IPS-18a (cell line): ENCODE measurements around the gene UBE4B.
"Not testable (repeated sequence)": the region's sequence is repeated elsewhere in the genome, so short reads cannot be mapped to it uniquely, and the experiment has no call there.

Experiments
- H3K27ac ChIP-seq: one replicate; pipeline ENCODE4 v1.5.1; 2013; ENCODE audit warnings: low read length
- H3K27me3 ChIP-seq: one replicate; pipeline ENCODE4 v1.6.1; 2013; ENCODE audit warnings: mild to moderate bottlenecking, low read length; ENCODE audit not compliant: control insufficient read depth, insufficient read depth
- H3K36me3 ChIP-seq: one replicate; pipeline ENCODE4 v1.6.1; 2013; ENCODE audit warnings: low read depth, low read length; ENCODE audit not compliant: control insufficient read depth
- H3K4me1 ChIP-seq: one replicate; pipeline ENCODE4 v1.6.1; 2013; ENCODE audit warnings: low read depth, low read length; ENCODE audit not compliant: control insufficient read depth
- H3K4me3 ChIP-seq: one replicate; pipeline ENCODE4 v1.5.1; 2013; ENCODE audit warnings: low read length
- H3K9ac ChIP-seq: one replicate; pipeline ENCODE4 v1.6.1; 2013; ENCODE audit warnings: mild to moderate bottlenecking, low read length, moderate library complexity
- H3K9me3 ChIP-seq: one replicate; pipeline ENCODE4 v1.6.1; 2013; ENCODE audit warnings: low read depth, low read length; ENCODE audit not compliant: control insufficient read depth

The UBE4B gene

DNA sequence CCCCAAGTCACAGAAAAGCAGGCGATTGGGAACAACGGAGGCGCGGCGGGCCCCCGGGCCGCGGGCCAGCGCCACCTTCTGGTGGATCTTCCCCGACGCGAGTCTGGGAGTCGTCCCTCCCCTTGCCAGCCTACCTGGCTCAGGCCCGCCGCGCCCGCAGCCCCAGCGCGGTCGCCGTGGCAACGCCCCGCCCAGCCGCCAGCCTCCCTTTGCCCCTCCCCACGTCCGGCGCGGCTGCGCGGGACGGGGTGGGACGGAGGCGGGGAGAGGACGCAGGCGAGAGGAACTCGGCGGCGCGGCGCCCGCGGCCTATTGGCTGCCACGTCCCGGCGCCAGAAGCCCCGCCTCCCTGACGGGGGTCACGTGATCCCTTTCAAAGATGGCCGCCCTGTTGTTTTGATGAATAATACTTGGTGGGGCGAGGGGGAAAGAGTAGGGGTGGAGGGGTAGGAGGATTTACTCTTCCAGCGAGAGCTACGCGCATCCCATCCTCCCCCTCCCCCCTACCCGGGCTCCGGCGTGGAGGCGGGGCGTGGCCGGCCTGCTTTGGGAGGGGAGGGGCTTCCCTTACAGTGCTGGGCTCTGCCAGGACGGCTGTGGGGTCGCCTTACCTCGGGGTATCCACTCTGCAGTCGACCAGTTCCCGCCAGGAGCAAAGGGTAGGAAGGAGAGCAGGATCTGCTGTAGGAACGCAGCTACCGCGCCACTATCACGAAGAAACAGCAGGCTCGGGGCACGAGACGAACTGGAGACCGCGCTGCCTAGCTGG, at the start of gene UBE4B:
Gene UBE4B (plus strand): TSS at position 369 of the 769 bp plus-strand sequence. CDS start 713 bp downstream, outside the sequence.
- Histone ChIP-seq H3K27me3 (no peaks in the 10 kb centered on the region), H3K27ac (peak within 1 kb of the TSS; percentile 96), H3K4me1 (peaks cover 8% of the 10 kb centered on the region), H3K9ac (peak within 1 kb of the TSS; percentile 97), H3K4me3 (peak within 1 kb of the TSS; percentile 100), H3K9me3 (no peaks in the 10 kb centered on the region), H3K36me3 (no peaks in the 10 kb centered on the region)

DNA sequence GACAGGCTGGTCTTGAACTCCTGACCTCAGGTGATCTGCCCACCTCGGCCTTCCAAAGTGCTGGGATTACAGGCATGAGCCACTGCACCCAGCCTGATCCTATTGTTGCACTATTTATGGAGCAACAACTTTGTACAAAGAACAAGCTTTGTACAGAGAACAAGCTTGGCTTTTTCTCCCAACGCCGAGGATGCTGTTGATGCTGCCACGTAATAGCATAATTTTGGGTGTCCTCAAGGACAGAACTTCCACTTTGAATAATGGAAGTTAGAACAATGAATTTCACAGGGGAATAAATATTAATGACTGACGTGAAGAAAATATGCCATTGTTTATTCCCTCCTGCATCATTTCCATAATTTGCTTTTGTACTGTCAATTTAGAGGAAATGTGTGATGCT, 48.5 kb upstream of the UBE4B start:
- H3K9me3 ChIP-seq, result no peaks in the 10 kb centered on the region
- no peaks in the 10 kb centered on the region for H3K27me3 ChIP-seq
- H3K4me3 ChIP-seq, result no peak overlapping the region
- H3K9ac ChIP-seq, result no peak overlapping the region
- H3K4me1 ChIP-seq, result no peaks in the 10 kb centered on the region
- no peak overlapping the region for H3K27ac ChIP-seq
- H3K36me3 ChIP-seq, result no peaks in the 10 kb centered on the region

DNA sequence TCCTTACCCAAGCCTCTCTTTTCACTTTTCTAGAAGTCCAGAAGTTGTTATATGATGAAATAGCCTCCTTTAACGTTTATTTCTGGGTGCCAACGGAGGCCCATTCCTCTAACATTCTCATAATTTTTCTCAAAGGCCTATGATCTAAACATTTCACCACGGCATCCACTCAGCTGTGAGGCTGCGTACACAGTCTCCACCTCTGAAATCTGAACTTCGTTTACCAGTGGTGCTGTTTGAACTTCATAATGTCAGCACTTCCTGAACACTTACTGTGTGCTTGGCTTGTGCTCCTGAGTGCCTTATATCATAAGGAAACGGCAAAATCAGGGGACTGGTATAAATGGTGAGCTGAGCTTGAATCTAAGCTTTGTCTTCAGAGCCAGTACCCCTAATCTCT, 47.8 kb upstream of the UBE4B start:
- Histone ChIP-seq H3K4me3 (no peak overlapping the region), H3K9ac (no peak overlapping the region), H3K36me3 (no peaks in the 10 kb centered on the region), H3K27me3 (no peaks in the 10 kb centered on the region), H3K9me3 (no peaks in the 10 kb centered on the region), H3K4me1 (no peaks in the 10 kb centered on the region), H3K27ac (no peak overlapping the region)

DNA sequence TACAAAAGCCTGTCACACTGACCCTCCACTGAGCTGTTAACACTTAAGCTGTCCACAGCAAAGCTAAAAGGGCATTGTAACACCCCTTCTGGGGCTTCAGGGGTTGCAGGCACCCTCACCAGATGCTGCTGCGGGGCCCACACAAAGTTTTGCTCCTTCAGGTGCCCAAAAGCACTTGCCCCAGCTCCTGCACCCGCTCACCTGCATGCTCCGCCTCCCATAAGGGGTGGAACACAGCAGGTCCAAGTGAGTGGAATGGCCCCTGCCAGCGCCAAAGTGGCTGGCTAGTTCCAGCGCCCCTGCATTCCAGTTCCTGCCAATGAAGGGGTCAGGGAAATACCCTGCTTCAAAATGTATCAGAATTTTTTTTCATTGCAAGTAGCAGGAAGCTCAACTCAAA, 43.0 kb upstream of the UBE4B start:
- Histone ChIP-seq H3K36me3 (no peaks in the 10 kb centered on the region), H3K27me3 (no peaks in the 10 kb centered on the region), H3K9ac (no peak overlapping the region), H3K4me3 (no peak overlapping the region), H3K9me3 (no peaks in the 10 kb centered on the region), H3K27ac (no peak overlapping the region), H3K4me1 (no peaks in the 10 kb centered on the region)

DNA sequence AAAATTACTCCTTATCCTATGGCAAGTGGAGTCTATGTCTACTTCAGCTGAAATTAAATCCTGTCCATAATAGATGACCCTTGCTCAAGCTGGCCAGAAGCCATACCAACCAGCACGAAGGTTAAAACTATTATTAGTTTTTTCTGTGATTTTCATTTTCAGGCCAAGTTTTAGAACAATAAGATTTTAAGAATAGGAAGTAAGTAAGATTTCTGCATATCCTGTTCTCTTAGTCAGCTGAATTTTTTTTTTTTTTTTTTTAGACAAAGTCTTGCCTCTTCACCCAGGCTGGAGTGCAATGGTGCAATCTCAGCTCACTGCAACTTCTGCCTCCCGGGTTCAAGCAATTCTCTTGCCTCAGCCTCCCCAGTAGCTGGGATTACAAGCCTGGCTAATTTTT, 41.8 kb upstream of the UBE4B start:
- Histone ChIP-seq H3K4me3 (no peak overlapping the region), H3K36me3 (no peaks in the 10 kb centered on the region), H3K9ac (no peak overlapping the region), H3K4me1 (no peaks in the 10 kb centered on the region), H3K27ac (no peak overlapping the region), H3K9me3 (no peaks in the 10 kb centered on the region), H3K27me3 (peaks cover 4% of the 10 kb centered on the region)

DNA sequence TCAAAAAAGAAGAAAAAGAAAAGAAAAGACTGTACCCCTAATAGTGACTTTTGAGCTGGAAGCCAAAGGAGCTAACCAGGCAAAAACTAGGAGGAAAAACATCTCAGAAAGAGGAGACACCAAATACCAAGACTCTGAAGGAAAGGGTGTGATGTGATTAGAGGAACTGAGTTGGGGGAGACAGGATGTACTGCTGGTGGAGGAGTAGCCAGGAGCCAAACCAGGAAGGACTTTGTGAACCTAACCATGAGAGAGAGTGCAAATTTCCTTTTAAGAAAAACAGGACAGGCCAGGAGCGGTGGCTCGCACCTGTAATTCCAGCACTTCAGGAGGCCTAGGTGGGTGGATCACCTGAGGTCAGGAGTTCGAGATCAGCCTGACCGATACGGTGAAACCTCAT, 39.8 kb upstream of the UBE4B start:
- H3K4me1 ChIP-seq, result no peaks in the 10 kb centered on the region
- H3K27ac ChIP-seq, result no peak overlapping the region
- H3K36me3 ChIP-seq, result no peaks in the 10 kb centered on the region
- no peak overlapping the region for H3K4me3 ChIP-seq
- H3K9ac ChIP-seq, result no peak overlapping the region
- no peaks in the 10 kb centered on the region for H3K9me3 ChIP-seq
- peaks cover 24% of the 10 kb centered on the region for H3K27me3 ChIP-seq

DNA sequence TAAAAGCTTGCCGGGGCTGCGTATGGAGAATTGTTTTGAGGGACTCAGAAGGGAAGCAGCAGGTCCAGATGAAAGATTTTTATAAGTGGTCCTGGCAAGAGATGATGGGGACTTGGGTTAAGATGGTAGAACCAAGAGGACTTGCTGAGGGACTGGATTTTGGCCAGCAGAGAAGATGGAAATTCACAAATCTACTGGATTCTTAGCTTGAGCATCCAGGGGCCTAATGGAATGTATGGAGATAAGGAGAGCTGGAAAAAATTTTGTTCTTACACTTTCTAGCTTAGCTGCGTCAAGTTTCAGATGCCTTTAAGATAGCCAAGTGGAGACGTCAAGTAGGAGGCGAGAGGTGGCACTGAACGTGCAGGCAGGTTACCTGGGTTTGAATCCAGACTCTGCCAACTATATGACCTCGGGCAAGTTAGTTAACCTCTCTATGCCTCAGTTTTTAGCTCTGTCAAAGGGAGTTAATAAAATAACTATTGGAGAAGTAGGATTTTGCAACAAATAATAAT, 39.1 kb upstream of the UBE4B start:
- Histone ChIP-seq H3K4me3 (no peak overlapping the region), H3K4me1 (no peaks in the 10 kb centered on the region), H3K9me3 (no peaks in the 10 kb centered on the region), H3K27ac (no peak overlapping the region), H3K9ac (no peak overlapping the region), H3K36me3 (no peaks in the 10 kb centered on the region), H3K27me3 (peaks cover 31% of the 10 kb centered on the region)

DNA sequence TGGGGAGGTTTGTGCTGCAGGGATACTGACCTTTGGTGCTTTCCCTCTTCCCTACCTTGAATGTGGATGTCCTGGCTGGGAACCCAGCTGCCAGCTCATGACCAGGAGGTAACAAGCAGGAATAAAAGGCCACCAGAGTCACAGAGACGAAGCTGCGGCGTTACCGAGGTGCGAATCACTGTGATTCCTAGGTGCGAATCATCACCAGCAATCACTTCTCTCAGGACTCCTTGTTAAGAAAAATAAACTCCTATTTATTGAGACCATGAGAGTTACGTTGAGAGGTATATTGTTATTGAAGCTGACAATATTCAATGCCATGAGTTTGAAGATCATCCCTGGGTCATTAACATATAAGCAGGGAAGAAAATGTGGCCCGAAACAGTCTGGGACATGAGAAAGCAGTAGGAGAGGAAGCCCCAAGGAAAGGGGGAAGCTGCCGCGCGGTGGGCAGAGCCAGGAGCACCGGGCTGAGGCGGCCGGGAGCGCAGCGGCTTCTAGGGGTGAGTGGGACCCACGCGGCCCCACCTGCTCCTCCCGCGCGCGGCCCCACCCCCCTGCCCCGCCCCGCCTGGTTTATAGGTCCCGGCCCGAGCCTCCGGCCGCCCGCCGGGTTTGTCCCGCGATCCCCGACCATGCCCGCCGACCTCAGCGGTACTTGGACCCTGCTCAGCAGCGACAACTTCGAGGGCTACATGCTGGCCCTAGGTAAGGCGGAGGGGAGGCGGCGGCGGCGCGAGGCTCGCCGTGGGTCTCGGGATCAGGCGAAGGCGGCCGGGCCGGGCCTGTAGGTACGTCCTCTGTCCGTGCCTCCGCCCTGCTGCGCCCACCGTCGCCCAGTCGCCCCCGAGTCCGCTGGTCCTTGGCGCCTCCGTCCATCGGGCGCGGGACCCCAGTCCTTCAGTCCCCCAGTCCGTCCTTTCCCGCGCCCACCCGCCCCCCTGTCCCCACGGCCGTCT, 35.9 kb upstream of the UBE4B start, which contains the start of gene RBP7:
Gene RBP7 (plus strand): TSS at position 605 of the 959 bp plus-strand sequence. CDS start 31 bp downstream, at position 636.
- no peaks in the 10 kb centered on the region for H3K9me3 ChIP-seq
- H3K4me1 ChIP-seq, result no peaks in the 10 kb centered on the region
- peak within 1 kb of the TSS; percentile 45 for H3K4me3 ChIP-seq
- H3K9ac ChIP-seq, result no peak within 1 kb of the TSS
- no peaks in the 10 kb centered on the region for H3K36me3 ChIP-seq
- peaks cover 41% of the 10 kb centered on the region for H3K27me3 ChIP-seq
- no peak within 1 kb of the TSS for H3K27ac ChIP-seq

DNA sequence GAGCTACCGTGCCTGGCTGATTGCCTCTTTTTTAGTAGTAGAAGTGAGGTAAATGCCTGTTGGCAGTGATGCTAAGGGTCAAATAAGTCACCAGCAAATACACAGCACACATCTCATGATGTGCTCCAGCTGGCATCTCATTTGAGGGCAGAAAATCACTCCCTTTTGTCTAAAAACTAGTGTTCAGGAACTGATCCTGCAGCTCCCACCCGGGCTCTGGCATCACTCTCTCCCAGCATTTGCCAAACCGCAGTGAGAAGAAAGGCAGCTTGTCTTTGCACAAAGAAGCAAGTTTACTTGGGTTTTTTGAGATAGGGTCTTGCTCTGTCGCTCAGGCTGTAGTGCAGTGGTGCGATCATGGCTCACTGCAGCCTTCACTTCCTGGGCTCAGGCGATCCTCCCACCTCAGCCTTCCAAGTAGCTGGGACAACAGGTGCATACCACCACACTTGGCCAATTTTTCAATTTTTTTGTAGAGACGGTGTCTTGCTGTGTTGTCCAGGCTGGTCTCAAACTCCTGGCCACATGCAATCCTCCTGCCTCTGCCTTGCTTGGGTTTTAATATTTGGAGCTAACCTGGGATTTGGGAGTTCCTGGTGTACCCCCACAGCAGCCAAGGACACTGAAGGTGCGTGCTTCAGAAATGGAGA, 31.6 kb upstream of the UBE4B start:
- H3K9ac ChIP-seq, result no peak overlapping the region
- H3K36me3 ChIP-seq, result no peaks in the 10 kb centered on the region
- H3K27ac ChIP-seq, result no peak overlapping the region
- no peaks in the 10 kb centered on the region for H3K4me1 ChIP-seq
- H3K4me3 ChIP-seq, result no peak overlapping the region
- no peaks in the 10 kb centered on the region for H3K9me3 ChIP-seq
- peaks cover 35% of the 10 kb centered on the region for H3K27me3 ChIP-seq

DNA sequence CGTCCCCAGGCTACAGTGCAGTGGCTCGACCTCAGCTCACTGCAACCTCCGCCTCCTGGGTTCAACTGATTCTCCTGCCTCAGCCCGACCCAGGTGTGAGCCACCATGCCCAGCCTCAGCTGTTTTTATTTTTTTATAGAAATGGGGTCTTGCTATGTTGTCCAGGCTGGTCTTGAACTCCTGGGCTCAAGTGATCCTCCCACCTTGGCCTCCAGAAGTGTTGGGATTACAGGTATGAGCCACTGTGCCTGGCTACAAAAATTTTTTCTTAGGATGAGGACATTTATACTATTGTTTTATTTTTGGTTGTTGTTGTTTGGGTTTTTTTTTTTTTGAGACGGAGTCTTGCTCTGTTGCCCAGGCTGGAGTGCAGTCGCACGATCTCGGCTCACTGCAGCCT, 27.5 kb upstream of the UBE4B start:
- not testable (repeated sequence) for H3K9ac ChIP-seq, H3K36me3 ChIP-seq, H3K4me1 ChIP-seq, H3K4me3 ChIP-seq, H3K9me3 ChIP-seq, H3K27me3 ChIP-seq, H3K27ac ChIP-seq

DNA sequence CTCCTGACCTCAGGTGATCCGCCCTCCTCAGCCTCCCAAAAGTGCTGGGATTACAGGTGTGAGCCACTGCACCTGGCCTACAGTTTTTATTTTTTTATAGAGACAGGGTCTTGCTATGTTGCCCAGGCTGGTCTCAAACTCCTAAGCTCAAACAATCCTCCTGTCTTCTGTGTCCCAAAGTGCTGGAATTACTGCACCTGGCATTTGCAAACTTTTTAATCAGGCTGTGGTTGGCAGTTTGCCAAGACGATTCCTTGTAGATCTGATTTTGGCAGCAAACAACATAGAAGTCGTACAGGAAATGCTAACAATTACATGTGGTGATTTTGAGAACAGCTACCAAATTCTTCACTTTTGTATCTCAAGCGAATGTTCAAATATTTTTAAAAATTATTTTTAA, 25.6 kb upstream of the UBE4B start:
- no peaks in the 10 kb centered on the region for H3K27me3 ChIP-seq
- H3K9ac ChIP-seq, result no peak overlapping the region
- no peak overlapping the region for H3K27ac ChIP-seq

More for the DNA sequence above, 25.6 kb upstream of the UBE4B start:
- Histone ChIP-seq H3K36me3 (no peaks in the 10 kb centered on the region), H3K4me1 (no peaks in the 10 kb centered on the region), H3K9me3 (no peaks in the 10 kb centered on the region), H3K4me3 (no peak overlapping the region)
